CD4-positive, alpha-beta memory T cell (primary cell): ENCODE results near the gene ATXN2L. TPM values are rescaled to one million over a fixed set of nuclear protein-coding genes. Genes with fewer than 3 reads are reported as not detected.
A peak's percentile ranks its signal among the peaks of the same experiment; 100 is the strongest.

Source experiments
- CTCF ChIA-PET: fragments of 350-600 bp; sonication (Branson Sonifier 250); formaldehyde crosslinking; loops from one replicate; lab custom pipeline; 2021; ENCODE audit warnings: inconsistent platforms; ENCODE audit not compliant: partially characterized antibody; lab: Charles Lee
- POLR2A ChIA-PET: fragments of 350-600 bp; sonication (Branson Sonifier 250); formaldehyde crosslinking; loops from one replicate; lab custom pipeline; 2021; ENCODE audit not compliant: partially characterized antibody; lab: Charles Lee
- DNase-seq, 5 donors: peaks; one replicate each; pipeline versions ENCODE4 v3.0.0 to v3.0.0-alpha.2; 2020 to 2022; ENCODE audit warnings: mixed read lengths in 1 of 5
- H3K27ac ChIP-seq: one replicate; pipeline ENCODE4 v1.7.0; 2013; ENCODE audit warnings: low read depth, low read length
- H3K27me3 ChIP-seq: 2 replicates; pipeline ENCODE4 v1.7.0; 2013; ENCODE audit warnings: mild to moderate bottlenecking, low read length, moderate library complexity; ENCODE audit not compliant: insufficient read depth
- H3K36me3 ChIP-seq: 2 replicates; pipeline ENCODE4 v1.7.0; 2013; ENCODE audit warnings: mild to moderate bottlenecking, low read length, moderate library complexity; ENCODE audit not compliant: insufficient read depth
- H3K4me1 ChIP-seq: 2 replicates; pipeline ENCODE4 v1.7.0; 2013; ENCODE audit warnings: mild to moderate bottlenecking, low read length, moderate library complexity; ENCODE audit not compliant: insufficient read depth
- H3K4me3 ChIP-seq, 2 donors: one replicate each; pipeline ENCODE4 v1.7.0; 2013; ENCODE audit warnings: low read length in 2 of 2, mild to moderate bottlenecking in 1 of 2
- H3K9me3 ChIP-seq, 2 donors: one replicate each; pipeline ENCODE4 v1.7.0; 2013; ENCODE audit warnings: low read length in 2 of 2, control low read depth in 1 of 2; ENCODE audit not compliant: control insufficient read depth in 1 of 2
- H3K27ac Mint-ChIP-seq, 7 donors: one replicate each; pipeline ENCODE4 v1.8.0; 2020 to 2021; ENCODE audit warnings: mixed read lengths in 7 of 7, mild to moderate bottlenecking in 6 of 7, inconsistent platforms in 3 of 7, moderate library complexity in 3 of 7
- H3K27me3 Mint-ChIP-seq, 2 donors: one replicate each; pipeline ENCODE4 v1.8.0; 2020 to 2021; ENCODE audit warnings: mixed read lengths in 2 of 2
- H3K36me3 Mint-ChIP-seq, 2 donors: one replicate each; pipeline ENCODE4 v1.8.0; 2020 to 2021; ENCODE audit warnings: mixed read lengths in 2 of 2, inconsistent platforms in 1 of 2, mild to moderate bottlenecking in 1 of 2
- H3K4me1 Mint-ChIP-seq, 4 donors: one replicate each; pipeline ENCODE4 v1.8.0; 2020 to 2021; ENCODE audit warnings: mixed read lengths in 4 of 4, mild to moderate bottlenecking in 1 of 4
- H3K4me3 Mint-ChIP-seq, 8 donors: one replicate each; pipeline ENCODE4 v1.8.0; 2020 to 2021; ENCODE audit warnings: mixed read lengths in 8 of 8, mild to moderate bottlenecking in 7 of 8, moderate library complexity in 6 of 8, inconsistent platforms in 3 of 8
- H3K9me3 Mint-ChIP-seq, 8 donors: one replicate each; pipeline ENCODE4 v1.8.0; 2020 to 2021; ENCODE audit warnings: mixed read lengths in 8 of 8, mild to moderate bottlenecking in 5 of 8, inconsistent platforms in 3 of 8, moderate library complexity in 1 of 8
- intact Hi-C: fragments of 100-400 bp; cut with micrococcal nuclease; formaldehyde crosslinking; loops from one replicate; pipeline ENCODE4 v1.15.1; 2023
- polyA plus RNA-seq, 2 donors: library from polyadenylated mRNA; unstranded; fragments of 300-500 nt; fragmentation: Illumina TruSeq; gene quantifications; one replicate each; pipeline ENCODE4 v1.2.3, GENCODE V29; 2021
- total RNA-seq, 2 experiments: library from RNA; stranded (reverse); gene quantifications; one replicate each; pipeline ENCODE4 v1.2.3, GENCODE V29; 2021

Gene ATXN2L
- total and polyA plus RNA-seq, 4 experiments from 2014 or later: 7.1 to 266 (median 150) TPM

DNA sequence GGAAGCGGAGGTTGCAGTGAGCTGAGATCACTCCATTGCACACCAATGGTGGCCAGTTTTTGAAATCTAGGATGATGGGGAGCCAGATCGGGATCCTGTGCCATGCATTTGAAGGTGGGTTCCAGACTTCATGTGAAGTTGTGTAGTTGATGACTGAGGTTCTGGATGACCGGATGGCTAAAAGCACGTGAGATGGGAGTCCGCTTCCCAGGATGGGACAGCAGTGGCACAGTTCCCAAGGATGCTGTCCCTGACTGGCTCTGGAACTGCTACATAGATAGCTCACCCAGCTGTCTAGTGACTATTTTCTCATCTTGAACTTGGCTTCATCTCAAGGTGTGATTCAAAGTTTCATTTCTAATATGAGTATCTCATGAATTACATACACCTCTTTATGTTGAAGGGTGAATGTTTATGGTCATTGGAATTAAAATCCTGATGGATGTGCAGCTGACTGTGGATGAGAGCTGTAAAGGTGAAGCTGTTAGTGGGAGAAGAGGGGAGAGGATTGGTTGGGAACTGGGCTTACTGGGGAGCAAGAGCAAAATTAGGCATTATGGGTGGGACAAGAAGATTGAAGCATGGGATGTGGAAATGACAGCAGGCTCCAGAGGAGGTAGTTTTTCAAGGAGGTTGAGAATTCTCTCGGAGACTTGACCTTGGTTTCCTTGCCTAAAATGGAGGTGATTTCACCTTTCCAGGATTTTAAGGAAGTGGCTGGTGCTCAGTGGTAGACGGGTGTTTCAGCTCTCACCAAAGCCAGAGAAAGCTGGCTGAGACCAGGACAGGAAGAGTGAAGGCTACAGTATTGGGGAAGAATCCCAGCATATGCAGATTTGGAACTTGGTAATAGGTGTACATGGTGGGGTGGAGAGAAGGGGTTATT lies 15.1 kb downstream of the ATXN2L start:
- H3K36me3 Mint-ChIP-seq: peaks cover 28 to 63% of the 10 kb centered on the region in 2 donors

GRCh38 chr16:28838558-28838918 lies 15.7 kb downstream of the ATXN2L start:
- CTCF ChIA-PET: interaction anchor here (0.5 to 1.0 kb wide), 2 partner anchors 23 to 58 kb away, joined by 3 read pairs; no protein-coding TSS in a partner anchor
- Histone ChIP-seq H3K4me3 (no peak overlapping the region), H3K27me3 (no peaks in the 10 kb centered on the region), H3K27ac (no peak overlapping the region), H3K9me3 (no peaks in the 10 kb centered on the region), H3K36me3 (peaks cover 51% of the 10 kb centered on the region), H3K4me1 (no peaks in the 10 kb centered on the region)
- intact Hi-C loops: loop anchor here (2.0 kb wide), 1 partner anchor 14 kb away; no protein-coding TSS in a partner anchor
- no peak for DNase-seq
- peaks cover 25 to 63% of the 10 kb centered on the region in 2 donors for H3K36me3 Mint-ChIP-seq
- peaks cover 0 to 4% (median 4%) of the 10 kb centered on the region in 4 donors for H3K4me1 Mint-ChIP-seq
- peaks cover 0 to 4% (median 0%) of the 10 kb centered on the region in 8 donors for H3K9me3 Mint-ChIP-seq
- H3K27me3 Mint-ChIP-seq: no peaks in the 10 kb centered on the region
- H3K4me3 Mint-ChIP-seq: no peak overlapping the region
- POLR2A ChIA-PET: interaction anchor here (0.7 to 3.6 kb wide), 5 partner anchors 10 to 888 kb away, joined by 3 to 18 read pairs (median 3); partner anchors contain the start of genes ATXN2L and SH2B1
- peak overlapping the region in 6 of 7 donors; percentile 0 to 87 (median 46) for H3K27ac Mint-ChIP-seq

More for the DNA sequence above, 15.1 kb downstream of the ATXN2L start:
- intact Hi-C loops: loop anchor here (2.0 kb wide), 1 partner anchor 13 kb away; no protein-coding TSS in a partner anchor
- Histone ChIP-seq H3K27me3 (no peaks in the 10 kb centered on the region), H3K9me3 (no peaks in the 10 kb centered on the region), H3K36me3 (peaks cover 51% of the 10 kb centered on the region), H3K4me3 (no peak overlapping the region), H3K4me1 (no peaks in the 10 kb centered on the region), H3K27ac (no peak overlapping the region)
- Mint-ChIP-seq H3K9me3 (peaks cover 0 to 4% (median 0%) of the 10 kb centered on the region in 8 donors), H3K27ac (peak overlapping the region in 6 of 7 donors; percentile 13 to 87 (median 54)), H3K4me3 (no peak overlapping the region), H3K4me1 (peaks cover 0 to 4% (median 4%) of the 10 kb centered on the region in 4 donors), H3K27me3 (no peaks in the 10 kb centered on the region)
- ChIA-PET CTCF (interaction anchor here (0.5 to 1.0 kb wide), 2 partner anchors 24 to 58 kb away, joined by 3 read pairs; no protein-coding TSS in a partner anchor), POLR2A (interaction anchor here (0.7 to 3.6 kb wide), 4 partner anchors 9 to 26 kb away, joined by 3 to 18 read pairs (median 3); partner anchors contain the start of genes ATXN2L and SH2B1)
- DNase-seq: no peak

DNA sequence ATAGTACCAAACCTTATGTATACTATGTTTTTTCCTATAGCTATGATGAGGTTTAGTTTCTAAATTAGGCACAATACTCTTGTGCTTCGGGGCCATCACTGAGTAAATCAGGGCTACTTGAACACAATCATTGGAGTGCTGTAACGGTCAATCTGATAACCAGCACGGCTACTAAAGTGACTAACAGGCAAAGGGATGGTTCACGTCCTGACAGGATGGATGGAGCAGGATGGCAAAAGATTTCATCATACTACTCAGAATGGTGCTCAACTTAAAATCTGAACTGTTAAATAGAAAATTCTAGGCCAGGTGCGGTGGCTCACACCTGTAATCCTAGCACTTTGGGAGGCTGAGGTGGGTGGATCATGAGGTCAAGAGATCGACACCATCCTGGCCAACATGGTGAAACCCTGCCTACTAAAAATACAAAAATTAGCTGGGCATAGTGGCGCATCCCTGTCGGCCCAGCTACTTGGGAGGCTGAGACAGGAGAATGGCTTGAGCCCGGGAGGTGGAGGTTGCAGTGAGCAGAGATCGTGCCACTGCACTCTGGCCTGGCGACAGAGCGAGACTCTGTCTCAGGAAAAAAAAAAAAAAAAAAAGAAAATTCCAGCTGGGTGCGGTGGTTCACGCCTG lies 16.3 kb downstream of the ATXN2L start:
- H3K9me3 Mint-ChIP-seq: peaks cover 0 to 2% (median 0%) of the 10 kb centered on the region in 8 donors
- Histone ChIP-seq H3K27ac (no peak overlapping the region), H3K9me3 (no peaks in the 10 kb centered on the region), H3K27me3 (no peaks in the 10 kb centered on the region), H3K4me3 (no peak overlapping the region), H3K36me3 (peaks cover 51% of the 10 kb centered on the region), H3K4me1 (no peaks in the 10 kb centered on the region)
- no peaks in the 10 kb centered on the region for H3K27me3 Mint-ChIP-seq
- CTCF ChIA-PET: interaction anchor here (0.5 to 0.9 kb wide), 3 partner anchors 11 to 57 kb away, joined by 3 read pairs; no protein-coding TSS in a partner anchor
- DNase-seq: no peak
- POLR2A ChIA-PET: interaction anchor here (0.7 to 3.6 kb wide), 6 partner anchors 11 to 888 kb away, joined by 3 to 18 read pairs (median 3); partner anchors contain the start of gene ATXN2L
- H3K4me3 Mint-ChIP-seq: no peak overlapping the region
- peak overlapping the region in 3 of 7 donors; percentile 53 to 77 (median 65) for H3K27ac Mint-ChIP-seq
- intact Hi-C loops: loop anchor here (2.0 kb wide), 1 partner anchor 14 kb away; no protein-coding TSS in a partner anchor
- peaks cover 19 to 62% of the 10 kb centered on the region in 2 donors for H3K36me3 Mint-ChIP-seq
- peaks cover 0 to 4% (median 4%) of the 10 kb centered on the region in 4 donors for H3K4me1 Mint-ChIP-seq

GRCh38 chr16:28839899-28840298 lies 17.1 kb downstream of the ATXN2L start:
- Mint-ChIP-seq H3K27ac (peak overlapping the region in 3 of 7 donors; percentile 37 to 73 (median 54)), H3K27me3 (no peaks in the 10 kb centered on the region), H3K4me3 (no peak overlapping the region), H3K36me3 (peaks cover 18 to 65% of the 10 kb centered on the region in 2 donors), H3K4me1 (peaks cover 2 to 12% (median 3%) of the 10 kb centered on the region in 4 donors), H3K9me3 (peaks cover 0 to 2% (median 0%) of the 10 kb centered on the region in 8 donors)
- Histone ChIP-seq H3K27me3 (no peaks in the 10 kb centered on the region), H3K36me3 (peaks cover 50% of the 10 kb centered on the region), H3K27ac (no peak overlapping the region), H3K4me3 (no peak overlapping the region), H3K4me1 (peaks cover 4% of the 10 kb centered on the region), H3K9me3 (no peaks in the 10 kb centered on the region)
- ChIA-PET POLR2A (interaction anchor here (0.7 kb wide), 2 partner anchors 30 to 44 kb away, joined by 3 read pairs; no protein-coding TSS in a partner anchor), CTCF (interaction anchor here (0.7 to 0.9 kb wide), 2 partner anchors 11 to 25 kb away, joined by 3 read pairs; no protein-coding TSS in a partner anchor)
- intact Hi-C loops: loop anchor here (2.0 kb wide), 1 partner anchor 15 kb away; no protein-coding TSS in a partner anchor
- DNase-seq: no peak

DNA sequence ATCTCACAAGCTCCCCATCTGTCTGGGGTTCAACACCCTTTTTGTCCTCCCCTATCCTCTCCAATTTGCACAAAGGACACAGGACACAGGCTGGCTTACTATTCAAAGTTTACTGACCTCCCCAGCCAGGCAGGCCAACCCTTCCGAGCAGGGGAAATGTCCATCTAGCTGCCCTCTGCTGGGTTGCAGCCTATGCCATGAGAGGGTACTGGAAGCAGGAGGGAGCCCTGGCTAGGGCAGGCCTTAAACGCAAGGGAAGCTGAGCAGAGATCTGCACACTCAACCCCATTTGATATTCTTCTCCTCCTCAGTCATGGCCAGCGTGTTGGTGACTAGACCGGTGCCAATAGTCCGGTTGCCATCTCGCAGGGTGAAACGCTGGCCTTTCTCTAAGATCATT lies 19.9 kb downstream of the ATXN2L start:
- no peak overlapping the region for H3K4me3 ChIP-seq
- peaks cover 18 to 61% of the 10 kb centered on the region in 2 donors for H3K36me3 Mint-ChIP-seq
- H3K27me3 Mint-ChIP-seq: no peaks in the 10 kb centered on the region
- POLR2A ChIA-PET: interaction anchor here (0.7 to 5.7 kb wide), 4 partner anchors 11 to 21 kb away, joined by 3 to 149 read pairs (median 3); partner anchors contain the start of genes ATXN2L and SH2B1
- CTCF ChIA-PET: interaction anchor here (1.0 kb wide), 1 partner anchor 21 kb away, joined by 3 read pairs; the partner anchor contains the start of gene SH2B1
- H3K9me3 ChIP-seq: no peaks in the 10 kb centered on the region
- intact Hi-C loops: no loop called here
- H3K27me3 ChIP-seq: no peaks in the 10 kb centered on the region
- H3K4me1 ChIP-seq: peaks cover 22% of the 10 kb centered on the region
- no peak for DNase-seq
- H3K27ac ChIP-seq: no peak overlapping the region
- peaks cover 30% of the 10 kb centered on the region for H3K36me3 ChIP-seq
- peaks cover 0 to 3% (median 0%) of the 10 kb centered on the region in 8 donors for H3K9me3 Mint-ChIP-seq
- H3K27ac Mint-ChIP-seq: peak overlapping the region in 5 of 7 donors; percentile 42 to 96 (median 44)
- H3K4me3 Mint-ChIP-seq: peak overlapping the region in 3 of 8 donors; percentile 15 to 44 (median 24)
- peaks cover 18 to 39% (median 25%) of the 10 kb centered on the region in 4 donors for H3K4me1 Mint-ChIP-seq

GRCh38 chr16:28843766-28844165 lies 21.0 kb downstream of the ATXN2L start:
- Histone ChIP-seq H3K27ac (no peak overlapping the region), H3K9me3 (no peaks in the 10 kb centered on the region), H3K4me1 (peaks cover 22% of the 10 kb centered on the region), H3K27me3 (no peaks in the 10 kb centered on the region), H3K36me3 (peaks cover 30% of the 10 kb centered on the region), H3K4me3 (no peak overlapping the region)
- H3K27ac Mint-ChIP-seq: peak overlapping the region in 2 of 7 donors; percentile 47 to 96
- peaks cover 18 to 39% (median 25%) of the 10 kb centered on the region in 4 donors for H3K4me1 Mint-ChIP-seq
- ChIA-PET POLR2A (interaction anchor here (1.0 to 5.7 kb wide), 3 partner anchors 12 to 21 kb away, joined by 3 to 149 read pairs (median 84); partner anchors contain the start of genes ATXN2L and SH2B1), CTCF (no interaction called here)
- no peak for DNase-seq
- intact Hi-C loops: no loop called here
- H3K9me3 Mint-ChIP-seq: peaks cover 0 to 3% (median 0%) of the 10 kb centered on the region in 8 donors
- H3K27me3 Mint-ChIP-seq: no peaks in the 10 kb centered on the region
- H3K4me3 Mint-ChIP-seq: peak overlapping the region in 3 of 8 donors; percentile 26 to 52 (median 50)
- peaks cover 13 to 53% of the 10 kb centered on the region in 2 donors for H3K36me3 Mint-ChIP-seq
